Inferior parietal cortex (tissue), 1 donor: ENCODE results near the gene KLHL40.

Experiments
- DNase-seq: peaks from one replicate; pipeline ENCODE4 v3.0.0-alpha.2; 2016; ENCODE audit errors: extremely low spot score

KLHL40 gene

GRCh38 chr3:42723219-42723618 is 37.9 kb downstream of the KLHL40 start:
- no peak for DNase-seq

DNA sequence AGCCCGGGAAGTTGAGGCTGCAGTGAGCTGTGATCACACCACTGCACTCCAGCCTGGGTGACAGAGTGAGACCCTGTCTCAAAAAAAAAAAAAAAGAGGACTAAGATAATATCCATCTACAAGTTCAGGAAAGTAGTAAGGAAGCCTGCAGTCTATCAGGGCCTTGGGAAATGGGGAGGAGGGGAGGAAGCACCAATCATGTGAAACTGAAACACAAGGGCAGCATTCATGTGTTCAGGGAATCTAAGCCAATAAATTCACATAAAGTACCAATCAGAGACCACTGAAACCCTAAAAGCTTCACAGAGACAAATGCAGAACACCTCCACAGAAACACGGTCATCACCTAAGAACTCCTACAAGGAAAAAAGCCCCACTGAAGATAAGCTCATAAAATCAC is 40.1 kb downstream of the KLHL40 start:
- peak; percentile 79 for DNase-seq

DNA sequence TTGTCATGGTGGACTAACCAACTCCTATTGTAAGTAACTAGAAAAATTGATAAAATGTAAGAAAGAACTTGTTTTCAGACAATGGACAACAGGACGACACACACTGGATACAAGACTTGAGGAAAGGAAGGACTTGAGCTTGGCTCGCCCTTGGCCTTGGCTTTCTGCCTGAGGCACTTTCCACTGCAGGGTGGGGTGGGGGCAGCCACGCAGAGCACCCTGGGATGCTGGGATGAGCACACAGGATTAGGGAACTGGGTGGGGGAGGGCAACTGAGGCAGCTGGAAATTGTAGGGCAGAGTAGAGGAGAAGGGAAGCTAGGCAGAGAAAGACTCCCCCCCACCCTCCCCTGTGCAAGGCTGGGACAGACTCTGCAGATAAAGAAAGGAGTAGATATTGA is 42.7 kb downstream of the KLHL40 start:
- no peak for DNase-seq

- no peak for DNase-seq
These were observed 43.5 kb downstream of the KLHL40 start for GRCh38 chr3:42728668-42729364.

- no peak for DNase-seq
These were observed 44.2 kb downstream of the KLHL40 start for GRCh38 chr3:42729404-42730145.

DNA sequence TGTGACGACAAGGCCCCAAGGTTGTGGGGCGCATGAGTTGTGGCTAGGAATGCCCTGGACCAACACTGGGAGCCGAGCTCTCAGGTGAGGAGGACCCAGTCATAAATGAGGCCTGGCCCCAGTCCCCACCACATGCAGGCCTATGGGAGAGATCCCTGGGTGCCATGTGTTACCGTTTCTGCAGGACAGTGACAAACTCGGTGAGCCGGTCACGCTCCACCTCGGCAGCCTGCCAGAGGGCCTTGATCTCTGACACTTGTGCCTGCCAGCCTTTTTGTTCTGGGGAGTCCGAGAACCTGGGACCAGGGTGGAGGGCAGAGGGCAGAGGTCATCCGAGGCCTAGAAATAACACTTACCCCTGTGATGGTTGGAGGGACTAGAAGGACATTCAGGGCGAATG is 45.0 kb downstream of the KLHL40 start:
- DNase-seq: no peak

GRCh38 chr3:42730706-42731420 is 45.5 kb downstream of the KLHL40 start:
- no peak for DNase-seq

DNA sequence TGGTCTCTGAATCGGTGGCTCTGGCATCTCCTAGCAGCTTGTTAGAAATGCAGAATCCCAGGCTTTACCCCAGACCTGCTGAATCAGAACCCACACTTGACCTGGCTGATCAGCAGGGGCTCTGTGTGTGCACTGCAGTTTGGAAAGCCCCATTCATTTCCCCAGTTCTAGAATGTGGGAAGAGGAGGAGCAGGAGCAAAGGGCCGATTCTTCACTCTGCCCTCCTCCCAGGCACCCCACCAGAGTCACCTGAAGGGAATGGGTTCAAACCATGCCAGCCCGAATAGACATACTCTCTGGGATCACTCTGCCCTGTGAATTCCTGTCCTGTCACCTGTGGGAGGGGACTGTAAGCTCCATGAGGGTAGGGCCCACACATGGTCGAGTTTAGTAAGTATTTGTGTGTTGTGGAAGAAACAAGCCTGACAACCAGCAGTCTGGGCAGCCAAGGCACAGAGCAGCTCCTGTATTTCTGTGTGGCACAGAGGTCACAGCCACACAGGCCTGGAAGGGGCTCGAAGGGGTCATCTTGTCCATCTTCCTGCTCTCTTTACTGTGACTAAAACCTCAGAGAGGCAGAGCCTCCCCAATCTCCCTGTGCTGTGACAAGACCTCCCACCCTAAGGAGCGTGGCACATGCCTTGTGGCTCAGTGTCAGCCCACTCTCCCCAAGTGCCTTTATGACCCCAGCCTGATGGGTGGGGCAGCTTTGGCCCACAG is 46.3 kb downstream of the KLHL40 start:
- DNase-seq: no peak

DNA sequence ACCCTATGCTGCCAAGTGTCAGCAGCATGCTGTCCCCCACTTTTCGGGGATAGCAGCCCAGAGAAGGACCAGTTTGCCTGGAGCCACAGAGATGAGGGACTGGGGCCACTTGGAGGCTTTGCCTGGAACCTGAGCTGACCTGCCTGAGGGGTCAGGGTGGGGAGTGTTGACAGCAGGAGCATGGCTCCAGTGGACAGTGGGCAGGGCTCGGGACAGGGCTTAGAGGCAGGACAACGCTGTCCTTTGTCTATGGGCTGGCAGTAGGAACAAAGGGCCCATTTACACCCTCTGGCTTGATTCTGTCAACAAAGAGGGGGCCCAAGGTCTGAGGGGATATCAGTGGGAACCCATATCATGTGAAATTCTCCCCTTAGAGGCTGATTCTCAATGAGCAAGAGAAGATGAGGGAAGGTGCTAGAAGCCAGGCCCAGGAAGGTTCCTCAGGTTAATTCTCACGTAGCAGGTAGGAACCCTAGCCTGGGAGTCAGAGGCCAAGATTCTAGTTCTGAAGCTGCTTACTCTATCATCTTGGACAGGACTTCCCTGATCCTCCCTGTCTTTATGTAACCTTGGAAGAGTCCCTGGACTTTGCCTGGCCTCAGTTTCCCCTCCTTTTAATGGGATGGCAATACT is 47.0 kb downstream of the KLHL40 start:
- DNase-seq: peak; percentile 83

- DNase-seq: no peak
These were observed 47.6 kb downstream of the KLHL40 start for GRCh38 chr3:42732829-42733459.

DNA sequence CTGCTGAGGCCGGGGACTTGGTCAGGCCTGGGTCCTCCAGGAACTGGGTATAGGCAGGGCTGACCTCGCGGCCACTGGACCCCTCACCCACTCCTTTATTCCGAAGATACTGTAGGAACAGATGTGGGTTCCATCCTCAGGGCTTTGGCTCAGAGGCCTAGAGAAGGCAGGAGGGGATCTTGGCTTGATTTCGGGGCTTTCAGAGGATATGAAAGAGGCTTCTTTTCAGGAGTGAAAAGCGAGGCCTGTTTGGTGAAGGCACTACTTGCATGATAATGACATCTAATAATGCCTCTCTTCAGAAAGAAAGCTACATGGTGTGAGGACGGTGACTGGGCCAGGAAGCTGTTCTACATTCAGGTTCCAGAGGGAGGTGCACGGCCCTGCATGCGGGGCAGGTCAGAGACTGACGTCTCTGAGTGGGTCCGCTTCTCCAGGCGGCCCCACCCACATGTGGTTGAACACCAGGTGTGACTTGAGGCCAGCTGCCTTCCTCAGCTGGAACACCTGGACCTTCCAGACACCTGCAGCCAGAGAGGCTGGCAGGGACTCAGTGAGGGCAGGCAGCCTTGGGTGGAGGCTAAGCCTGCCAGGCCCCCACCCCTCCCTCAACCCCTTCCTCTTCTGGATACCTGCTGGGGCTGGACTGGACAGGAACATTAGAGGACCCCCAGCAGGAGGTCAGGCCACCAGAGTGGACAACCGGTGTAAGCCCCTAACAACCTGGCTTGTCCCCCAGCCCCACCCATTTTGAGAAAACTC is 48.3 kb downstream of the KLHL40 start:
- peak; percentile 85 for DNase-seq

DNA sequence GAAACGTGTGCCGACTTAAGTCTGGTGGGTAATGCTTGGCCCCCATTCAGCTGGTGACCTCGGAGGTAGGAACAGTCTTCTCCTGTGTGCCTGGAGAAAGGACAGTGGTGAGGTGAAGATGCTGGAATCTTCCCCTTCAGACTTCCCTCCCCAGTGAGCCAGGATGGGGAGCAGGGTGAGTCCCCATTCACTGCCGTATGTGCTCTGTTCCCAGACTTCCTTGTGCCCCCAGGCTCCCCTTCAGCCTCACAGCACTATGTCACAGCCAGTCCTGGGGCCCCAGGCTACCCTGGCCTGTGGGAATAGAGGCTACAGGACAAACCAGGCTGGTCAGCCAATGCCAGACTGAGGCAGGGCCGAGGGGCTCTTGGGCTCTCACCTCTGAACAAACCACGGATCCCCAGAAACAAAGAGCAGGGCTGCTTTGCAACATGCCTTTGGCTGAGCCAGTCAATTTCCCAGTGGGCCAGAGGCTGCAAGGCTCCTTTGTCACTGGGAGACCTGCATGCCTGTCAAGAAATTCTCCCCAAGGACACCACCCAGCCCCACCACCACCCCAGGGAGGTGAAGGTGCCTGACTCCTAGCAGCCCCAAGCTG is 49.0 kb downstream of the KLHL40 start:
- DNase-seq: no peak

- DNase-seq: no peak
These were observed 49.7 kb downstream of the KLHL40 start for GRCh38 chr3:42735019-42735418.

GRCh38 chr3:42735615-42736014 is 50.3 kb downstream of the KLHL40 start:
- DNase-seq: no peak

DNA sequence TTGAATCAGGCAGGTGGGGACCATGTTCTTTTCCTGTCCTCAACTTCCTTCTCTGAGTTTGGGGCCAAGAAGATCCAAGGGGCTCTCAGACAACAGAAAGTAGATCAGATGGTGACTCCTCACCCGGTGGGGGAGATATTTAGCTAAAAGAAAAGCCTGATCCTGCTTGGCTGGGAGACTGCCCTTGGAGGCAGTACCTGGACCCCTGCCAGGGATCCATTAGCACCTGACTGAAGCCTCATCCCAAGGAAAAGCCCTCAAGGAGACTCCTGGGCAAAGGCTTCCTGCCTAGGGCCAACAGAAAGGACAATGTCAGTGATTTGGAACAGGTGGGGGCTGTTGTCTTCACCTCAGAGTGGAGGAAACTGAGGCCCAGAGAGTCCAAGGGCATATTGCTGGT is 50.7 kb downstream of the KLHL40 start:
- DNase-seq: no peak

GRCh38 chr3:42736531-42736930 is 51.2 kb downstream of the KLHL40 start:
- no peak for DNase-seq

GRCh38 chr3:42739401-42740158 is 54.2 kb downstream of the KLHL40 start:
- no peak for DNase-seq

- DNase-seq: no peak
These were observed 56.5 kb downstream of the KLHL40 start for GRCh38 chr3:42741796-42742195.
